Measurements from ENCODE around the gene CD28.
"Not testable (repeated sequence)": the region's sequence is repeated elsewhere in the genome, so short reads cannot be mapped to it uniquely, and the experiment has no call there.

Gene CD28

GRCh38 chr2:203691149-203691548 lies 15.3 kb upstream of the CD28 start:
- no peak overlapping the region for H3K27ac ChIP-seq
- TF ChIP-seq ZFX (IDR thresholded peaks at IDR 0.05; ENCODE audit: borderline replicate concordance) (no peak), CTCF (IDR thresholded peaks at IDR 0.05) (no peak)

GRCh38 chr2:203692031-203692710 lies 14.3 kb upstream of the CD28 start:
- no peak overlapping the region for H3K27ac ChIP-seq

GRCh38 chr2:203693242-203693879 lies 13.1 kb upstream of the CD28 start:
- TF ChIP-seq CTCF (IDR thresholded peaks at IDR 0.05) (no peak), ZFX (IDR thresholded peaks at IDR 0.05; ENCODE audit: borderline replicate concordance) (no peak)
- no peak overlapping the region for H3K27ac ChIP-seq

More at GRCh38 chr2:203692031-203692710, 14.3 kb upstream of the CD28 start:
- TF ChIP-seq ZFX (IDR thresholded peaks at IDR 0.05; ENCODE audit: borderline replicate concordance), result no peak
- no peak for TF ChIP-seq CTCF (IDR thresholded peaks at IDR 0.05)

- TF ChIP-seq CTCF (IDR thresholded peaks at IDR 0.05) (no peak), ZFX (IDR thresholded peaks at IDR 0.05; ENCODE audit: borderline replicate concordance) (no peak)
- H3K27ac ChIP-seq, result no peak overlapping the region
Measured at GRCh38 chr2:203694191-203694590, 12.2 kb upstream of the CD28 start.

GRCh38 chr2:203697190-203697589 lies 9.2 kb upstream of the CD28 start:
- no peak overlapping the region for H3K27ac ChIP-seq
- TF ChIP-seq ZFX (IDR thresholded peaks at IDR 0.05; ENCODE audit: borderline replicate concordance) (no peak), CTCF (IDR thresholded peaks at IDR 0.05) (no peak)

- H3K27ac ChIP-seq, result not testable (repeated sequence)
Measured at GRCh38 chr2:203697763-203698162, 8.7 kb upstream of the CD28 start.

- H3K27ac ChIP-seq, result not testable (repeated sequence)
Measured at GRCh38 chr2:203698410-203698809, 8.0 kb upstream of the CD28 start.

GRCh38 chr2:203704430-203704829 lies 2.0 kb upstream of the CD28 start:
- no peak overlapping the region for H3K27ac ChIP-seq
- TF ChIP-seq ZFX (IDR thresholded peaks at IDR 0.05; ENCODE audit: borderline replicate concordance) (no peak), CTCF (IDR thresholded peaks at IDR 0.05) (no peak)

Data from 22Rv1 (cell line).